WTC11 (cell line): ENCODE results near the gene QSOX2. TPM values are rescaled to one million over a fixed set of nuclear protein-coding genes. Genes with fewer than 3 reads are reported as not detected.
A peak's percentile ranks its signal among the peaks of the same experiment; 100 is the strongest.

Source experiments
- ATAC-seq: fragments of 200-7000 bp; cut with Tn5 transposase; 2 replicates; pipeline ENCODE4 v1.10.0; 2021; ENCODE audit warnings: mild to moderate bottlenecking, moderate library complexity
- CTCF ChIA-PET: fragments of 300-600 bp; sonication (Branson Sonifier 250); formaldehyde crosslinking; loops from one replicate; lab custom pipeline; 2021; ENCODE audit warnings: antibody characterized with exemption; lab: Charles Lee
- POLR2A ChIA-PET: fragments of 350-600 bp; sonication (Branson Sonifier 250); formaldehyde crosslinking; loops from one replicate; lab custom pipeline; 2021; ENCODE audit warnings: antibody characterized with exemption; lab: Charles Lee
- DNase-seq: peaks from one replicate; pipeline ENCODE4 v3.0.0; 2021; ENCODE audit warnings: low spot score
- H3K27ac Mint-ChIP-seq: 2 replicates; pipeline ENCODE4 v1.8.0; 2021; ENCODE audit warnings: mixed read lengths
- H3K27me3 Mint-ChIP-seq: 2 replicates; pipeline ENCODE4 v1.8.0; 2021; ENCODE audit warnings: low read depth, mild to moderate bottlenecking, moderate library complexity, mixed read lengths
- H3K36me3 Mint-ChIP-seq: 2 replicates; pipeline ENCODE4 v1.8.0; 2021; ENCODE audit warnings: mixed read lengths
- H3K4me1 Mint-ChIP-seq: 2 replicates; pipeline ENCODE4 v1.8.0; 2022; ENCODE audit warnings: mixed read lengths
- H3K4me3 Mint-ChIP-seq: 2 replicates; pipeline ENCODE4 v1.8.0; 2021; ENCODE audit warnings: mild to moderate bottlenecking, moderate library complexity, mixed read lengths
- H3K9me3 Mint-ChIP-seq: 2 replicates; pipeline ENCODE4 v1.8.0; 2021; ENCODE audit warnings: mixed read lengths
- CREB1 ChIP-seq: sonication (generic); formaldehyde crosslinking; IDR thresholded peaks from 2 replicates; pipeline ENCODE4 v1.8.0; 2023; ENCODE audit warnings: mild to moderate bottlenecking, missing genetic modification reagents
- FOXP1 ChIP-seq: sonication (generic); formaldehyde crosslinking; IDR thresholded peaks from 2 replicates; pipeline ENCODE4 v1.8.0; 2022; ENCODE audit warnings: missing genetic modification reagents, mild to moderate bottlenecking, moderate library complexity, borderline replicate concordance
- IRF2 ChIP-seq: sonication (generic); formaldehyde crosslinking; IDR thresholded peaks from 2 replicates; pipeline ENCODE4 v1.8.0; 2022; ENCODE audit warnings: low read depth, missing genetic modification reagents, borderline replicate concordance
- RELA ChIP-seq: sonication (generic); formaldehyde crosslinking; IDR thresholded peaks from 2 replicates; pipeline ENCODE4 v1.8.1; 2022; ENCODE audit warnings: missing genetic modification reagents, mild to moderate bottlenecking, borderline replicate concordance
- ZNF219 ChIP-seq: sonication (generic); formaldehyde crosslinking; IDR thresholded peaks from 2 replicates; pipeline ENCODE4 v1.8.0; 2023; ENCODE audit warnings: missing genetic modification reagents, mild to moderate bottlenecking, borderline replicate concordance
- ZNF512 ChIP-seq: sonication (generic); formaldehyde crosslinking; IDR thresholded peaks from 2 replicates; pipeline ENCODE4 v1.8.1; 2022; ENCODE audit warnings: missing genetic modification reagents, borderline replicate concordance
- total RNA-seq: library from RNA; stranded (reverse); gene quantifications from 3 replicates; pipeline ENCODE4 v1.2.3, GENCODE V29; 2021
- TF ChIP-seq, protein P1 (sequence below): fragments of 250-450 bp; sonication (Bioruptor Pico); IDR thresholded peaks from 2 replicates; pipeline ENCODE4 v1.9.0; 2021; ENCODE audit warnings: mild to moderate bottlenecking, borderline replicate concordance
- TF ChIP-seq, protein P2 (sequence below): fragments of 200-600 bp; IDR thresholded peaks from 2 replicates; pipeline ENCODE4 v1.8.0; 2022; ENCODE audit warnings: antibody characterized with exemption
- TF ChIP-seq, protein P3 (sequence below): sonication (generic); formaldehyde crosslinking; IDR thresholded peaks from 2 replicates; pipeline ENCODE4 v1.8.0; 2023; ENCODE audit warnings: mild to moderate bottlenecking, missing genetic modification reagents

Gene QSOX2
- total RNA-seq, 1 experiment from 2014 or later = 33.2 TPM

GRCh38 chr9:136171009-136171800 is 74.4 kb downstream of the QSOX2 start (continued):
- TF ChIP-seq, protein P1, sequence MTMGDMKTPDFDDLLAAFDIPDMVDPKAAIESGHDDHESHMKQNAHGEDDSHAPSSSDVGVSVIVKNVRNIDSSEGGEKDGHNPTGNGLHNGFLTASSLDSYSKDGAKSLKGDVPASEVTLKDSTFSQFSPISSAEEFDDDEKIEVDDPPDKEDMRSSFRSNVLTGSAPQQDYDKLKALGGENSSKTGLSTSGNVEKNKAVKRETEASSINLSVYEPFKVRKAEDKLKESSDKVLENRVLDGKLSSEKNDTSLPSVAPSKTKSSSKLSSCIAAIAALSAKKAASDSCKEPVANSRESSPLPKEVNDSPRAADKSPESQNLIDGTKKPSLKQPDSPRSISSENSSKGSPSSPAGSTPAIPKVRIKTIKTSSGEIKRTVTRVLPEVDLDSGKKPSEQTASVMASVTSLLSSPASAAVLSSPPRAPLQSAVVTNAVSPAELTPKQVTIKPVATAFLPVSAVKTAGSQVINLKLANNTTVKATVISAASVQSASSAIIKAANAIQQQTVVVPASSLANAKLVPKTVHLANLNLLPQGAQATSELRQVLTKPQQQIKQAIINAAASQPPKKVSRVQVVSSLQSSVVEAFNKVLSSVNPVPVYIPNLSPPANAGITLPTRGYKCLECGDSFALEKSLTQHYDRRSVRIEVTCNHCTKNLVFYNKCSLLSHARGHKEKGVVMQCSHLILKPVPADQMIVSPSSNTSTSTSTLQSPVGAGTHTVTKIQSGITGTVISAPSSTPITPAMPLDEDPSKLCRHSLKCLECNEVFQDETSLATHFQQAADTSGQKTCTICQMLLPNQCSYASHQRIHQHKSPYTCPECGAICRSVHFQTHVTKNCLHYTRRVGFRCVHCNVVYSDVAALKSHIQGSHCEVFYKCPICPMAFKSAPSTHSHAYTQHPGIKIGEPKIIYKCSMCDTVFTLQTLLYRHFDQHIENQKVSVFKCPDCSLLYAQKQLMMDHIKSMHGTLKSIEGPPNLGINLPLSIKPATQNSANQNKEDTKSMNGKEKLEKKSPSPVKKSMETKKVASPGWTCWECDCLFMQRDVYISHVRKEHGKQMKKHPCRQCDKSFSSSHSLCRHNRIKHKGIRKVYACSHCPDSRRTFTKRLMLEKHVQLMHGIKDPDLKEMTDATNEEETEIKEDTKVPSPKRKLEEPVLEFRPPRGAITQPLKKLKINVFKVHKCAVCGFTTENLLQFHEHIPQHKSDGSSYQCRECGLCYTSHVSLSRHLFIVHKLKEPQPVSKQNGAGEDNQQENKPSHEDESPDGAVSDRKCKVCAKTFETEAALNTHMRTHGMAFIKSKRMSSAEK (CRISPR knock-in tag) = no peak

DNA sequence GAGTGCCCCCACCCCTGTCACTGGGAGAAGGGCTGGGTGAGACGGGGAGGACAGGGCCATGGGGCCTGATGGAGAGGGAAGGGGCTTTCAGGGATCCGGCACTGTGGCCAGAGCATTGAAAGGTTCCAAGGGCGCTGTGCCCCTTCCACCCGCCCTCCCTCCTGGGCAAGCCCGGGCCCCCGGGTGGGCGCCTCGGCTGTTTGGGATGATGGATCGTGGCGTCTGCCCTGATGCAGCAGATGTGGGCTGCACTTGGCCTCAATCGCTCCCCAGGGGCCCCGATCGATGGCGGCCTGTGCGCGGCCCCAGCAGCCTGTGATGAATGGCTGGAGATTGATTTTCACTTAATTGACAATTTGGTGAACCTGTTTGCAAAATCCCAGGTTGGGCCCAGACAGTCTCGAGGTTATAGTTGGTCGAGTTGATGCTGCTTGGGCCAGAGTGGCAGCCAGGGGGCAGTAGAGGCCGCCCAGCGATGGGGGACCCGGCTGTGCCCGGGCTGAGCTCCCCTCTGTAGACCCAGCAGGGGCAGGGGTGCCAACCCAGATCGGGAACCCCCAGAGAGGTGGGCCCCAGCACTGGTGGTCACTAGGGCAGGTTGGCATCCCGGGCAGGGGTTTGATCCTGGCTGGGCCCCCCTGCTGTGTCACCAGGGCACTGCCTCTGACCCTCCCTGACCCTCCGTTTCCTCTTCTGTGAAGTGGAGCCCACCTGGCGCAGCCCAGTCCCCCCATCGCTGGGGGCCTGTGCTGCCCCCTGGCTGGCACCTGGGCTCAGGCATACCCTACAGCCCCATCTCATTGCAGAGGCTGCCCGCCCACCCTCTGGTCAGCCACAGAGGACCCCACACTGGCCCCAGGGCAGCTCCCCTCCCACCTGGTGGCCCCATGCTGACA is 75.4 kb downstream of the QSOX2 start:
- Mint-ChIP-seq H3K4me1 (peaks cover 27% of the 10 kb centered on the region), H3K27ac (no peak overlapping the region), H3K27me3 (peaks cover 3% of the 10 kb centered on the region; the same call in 1 of the 2 replicates), H3K4me3 (no peak overlapping the region), H3K9me3 (0 out of 2 replicates have a peak, but pooled peaks cover 3% of the 10 kb centered on the region), H3K36me3 (no peaks in the 10 kb centered on the region)
- DNase-seq = peak; percentile 79
- peak; percentile 12; the same call in 1 of the 2 replicates for TF ChIP-seq FOXP1
- 0 out of 2 replicates have a peak, but pooled peaks have one; percentile 37 for TF ChIP-seq ZNF219
- TF ChIP-seq CREB1 (CRISPR knock-in tag) = no peak
- TF ChIP-seq, protein P2, sequence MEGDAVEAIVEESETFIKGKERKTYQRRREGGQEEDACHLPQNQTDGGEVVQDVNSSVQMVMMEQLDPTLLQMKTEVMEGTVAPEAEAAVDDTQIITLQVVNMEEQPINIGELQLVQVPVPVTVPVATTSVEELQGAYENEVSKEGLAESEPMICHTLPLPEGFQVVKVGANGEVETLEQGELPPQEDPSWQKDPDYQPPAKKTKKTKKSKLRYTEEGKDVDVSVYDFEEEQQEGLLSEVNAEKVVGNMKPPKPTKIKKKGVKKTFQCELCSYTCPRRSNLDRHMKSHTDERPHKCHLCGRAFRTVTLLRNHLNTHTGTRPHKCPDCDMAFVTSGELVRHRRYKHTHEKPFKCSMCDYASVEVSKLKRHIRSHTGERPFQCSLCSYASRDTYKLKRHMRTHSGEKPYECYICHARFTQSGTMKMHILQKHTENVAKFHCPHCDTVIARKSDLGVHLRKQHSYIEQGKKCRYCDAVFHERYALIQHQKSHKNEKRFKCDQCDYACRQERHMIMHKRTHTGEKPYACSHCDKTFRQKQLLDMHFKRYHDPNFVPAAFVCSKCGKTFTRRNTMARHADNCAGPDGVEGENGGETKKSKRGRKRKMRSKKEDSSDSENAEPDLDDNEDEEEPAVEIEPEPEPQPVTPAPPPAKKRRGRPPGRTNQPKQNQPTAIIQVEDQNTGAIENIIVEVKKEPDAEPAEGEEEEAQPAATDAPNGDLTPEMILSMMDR = peak; percentile 88
- CTCF ChIA-PET = interaction anchor here (0.6 to 4.5 kb wide), 42 partner anchors 9 to 482 kb away, joined by 3 to 35 read pairs (median 5); partner anchors contain the start of genes LHX3 and UBAC1
- POLR2A ChIA-PET = no interaction called here
- ATAC-seq = peak; percentile 69

DNA sequence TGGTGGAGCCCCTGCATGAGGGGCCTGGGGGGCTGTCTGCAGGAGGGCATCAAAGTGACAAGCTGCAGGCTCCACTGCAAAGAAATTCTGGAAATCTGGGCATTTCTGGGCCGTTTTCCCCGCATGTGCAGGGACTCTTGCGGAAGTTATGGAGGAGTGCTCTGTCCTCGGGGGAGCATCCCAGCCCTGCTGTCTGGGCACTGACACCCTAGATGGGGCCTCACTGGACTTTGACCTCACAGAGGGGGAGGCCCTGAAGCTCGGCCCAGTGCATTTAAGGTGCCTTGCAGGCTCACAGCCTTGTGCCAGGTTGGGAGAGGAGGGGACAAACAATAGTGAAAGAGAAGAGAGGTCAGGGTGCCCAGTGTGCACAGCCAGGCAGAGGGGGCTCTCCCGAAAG is 76.1 kb downstream of the QSOX2 start:
- DNase-seq (no peak), ATAC-seq (no peak)
- no peaks in the 10 kb centered on the region for H3K36me3 Mint-ChIP-seq
- H3K4me3 Mint-ChIP-seq = no peak overlapping the region
- peaks cover 3% of the 10 kb centered on the region; the same call in 1 of the 2 replicates for H3K9me3 Mint-ChIP-seq
- CTCF ChIA-PET = interaction anchor here (0.8 to 4.5 kb wide), 4 partner anchors 10 to 176 kb away, joined by 3 to 24 read pairs (median 10); no protein-coding TSS in a partner anchor
- POLR2A ChIA-PET = no interaction called here
- no peak for TF ChIP-seq ZNF512 (CRISPR knock-in tag)
- TF ChIP-seq RELA = no peak
- TF ChIP-seq IRF2 = no peak
- TF ChIP-seq, protein P3, sequence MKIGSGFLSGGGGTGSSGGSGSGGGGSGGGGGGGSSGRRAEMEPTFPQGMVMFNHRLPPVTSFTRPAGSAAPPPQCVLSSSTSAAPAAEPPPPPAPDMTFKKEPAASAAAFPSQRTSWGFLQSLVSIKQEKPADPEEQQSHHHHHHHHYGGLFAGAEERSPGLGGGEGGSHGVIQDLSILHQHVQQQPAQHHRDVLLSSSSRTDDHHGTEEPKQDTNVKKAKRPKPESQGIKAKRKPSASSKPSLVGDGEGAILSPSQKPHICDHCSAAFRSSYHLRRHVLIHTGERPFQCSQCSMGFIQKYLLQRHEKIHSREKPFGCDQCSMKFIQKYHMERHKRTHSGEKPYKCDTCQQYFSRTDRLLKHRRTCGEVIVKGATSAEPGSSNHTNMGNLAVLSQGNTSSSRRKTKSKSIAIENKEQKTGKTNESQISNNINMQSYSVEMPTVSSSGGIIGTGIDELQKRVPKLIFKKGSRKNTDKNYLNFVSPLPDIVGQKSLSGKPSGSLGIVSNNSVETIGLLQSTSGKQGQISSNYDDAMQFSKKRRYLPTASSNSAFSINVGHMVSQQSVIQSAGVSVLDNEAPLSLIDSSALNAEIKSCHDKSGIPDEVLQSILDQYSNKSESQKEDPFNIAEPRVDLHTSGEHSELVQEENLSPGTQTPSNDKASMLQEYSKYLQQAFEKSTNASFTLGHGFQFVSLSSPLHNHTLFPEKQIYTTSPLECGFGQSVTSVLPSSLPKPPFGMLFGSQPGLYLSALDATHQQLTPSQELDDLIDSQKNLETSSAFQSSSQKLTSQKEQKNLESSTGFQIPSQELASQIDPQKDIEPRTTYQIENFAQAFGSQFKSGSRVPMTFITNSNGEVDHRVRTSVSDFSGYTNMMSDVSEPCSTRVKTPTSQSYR = no peak
- peaks cover 27% of the 10 kb centered on the region for H3K4me1 Mint-ChIP-seq
- H3K27me3 Mint-ChIP-seq = peaks cover 3% of the 10 kb centered on the region; the same call in 1 of the 2 replicates
- H3K27ac Mint-ChIP-seq = no peak overlapping the region
